CD4-positive, alpha-beta T cell (primary cell): ENCODE results near the gene ROR1. TPM values are rescaled to one million over a fixed set of nuclear protein-coding genes. Genes with fewer than 3 reads are reported as not detected.

Source experiments
- ATAC-seq: fragments of 200-7000 bp; cut with Tn5 transposase; one replicate; pipeline ENCODE4 v1.10.0; 2022; ENCODE audit warnings: mild to moderate bottlenecking; ENCODE audit not compliant: poor library complexity
- CTCF ChIA-PET: fragments of 350-600 bp; sonication (Branson Sonifier 250); formaldehyde crosslinking; loops from one replicate; lab custom pipeline; 2021; ENCODE audit warnings: antibody characterized with exemption, inconsistent platforms; lab: Charles Lee
- POLR2A ChIA-PET: fragments of 350-600 bp; sonication (Branson Sonifier 250); formaldehyde crosslinking; loops from one replicate; lab custom pipeline; 2021; ENCODE audit warnings: antibody characterized with exemption, inconsistent platforms; lab: Charles Lee
- DNase-seq, 14 experiments: peaks; one replicate each; pipeline ENCODE4 v3.0.0-alpha.2; 2013 to 2020; ENCODE audit warnings: mixed read lengths in 2 of 14
- H3K27ac ChIP-seq, 2 donors: one replicate each; pipeline versions ENCODE4 v1.5.1 to v1.7.0; 2013; ENCODE audit warnings: low read length in 2 of 2, low read depth in 1 of 2, mild to moderate bottlenecking in 1 of 2
- H3K27me3 ChIP-seq, 2 experiments: 1 replicate in 1 of 2; 2 replicates in 1 of 2; pipeline versions ENCODE4 v1.6.1 to v1.7.0; 2013; ENCODE audit warnings: low read length in 2 of 2, control low read depth in 1 of 2, mild to moderate bottlenecking in 1 of 2, moderate library complexity in 1 of 2; ENCODE audit not compliant: insufficient read depth in 2 of 2, control insufficient read depth in 1 of 2
- H3K36me3 ChIP-seq: one replicate; pipeline ENCODE4 v1.6.1; 2013; ENCODE audit warnings: low read length, control low read depth; ENCODE audit not compliant: insufficient read depth
- H3K4me1 ChIP-seq: one replicate; pipeline ENCODE4 v1.6.1; 2013; ENCODE audit warnings: low read length, control low read depth; ENCODE audit not compliant: insufficient read depth
- H3K4me3 ChIP-seq: one replicate; pipeline ENCODE4 v1.5.1; 2013; ENCODE audit warnings: mild to moderate bottlenecking, low read length, moderate library complexity
- H3K9me3 ChIP-seq, 2 experiments: 1 replicate in 1 of 2; 2 replicates in 1 of 2; pipeline versions ENCODE4 v1.6.1 to v1.7.0; 2013; ENCODE audit warnings: low read length in 2 of 2, mild to moderate bottlenecking in 2 of 2, control low read depth in 1 of 2, moderate library complexity in 1 of 2; ENCODE audit not compliant: control insufficient read depth in 1 of 2, insufficient read depth in 1 of 2
- H3K27ac Mint-ChIP-seq: one replicate; pipeline ENCODE4 v1.8.0; 2020; ENCODE audit warnings: mixed read lengths
- H3K27me3 Mint-ChIP-seq: one replicate; pipeline ENCODE4 v1.8.0; 2021; ENCODE audit warnings: mixed read lengths
- H3K36me3 Mint-ChIP-seq: one replicate; pipeline ENCODE4 v1.8.0; 2021; ENCODE audit warnings: low read depth, mixed read lengths
- H3K4me1 Mint-ChIP-seq: one replicate; pipeline ENCODE4 v1.8.0; 2021; ENCODE audit warnings: low read depth, mixed read lengths
- H3K4me3 Mint-ChIP-seq: one replicate; pipeline ENCODE4 v1.8.0; 2020; ENCODE audit warnings: mild to moderate bottlenecking, mixed read lengths
- H3K9me3 Mint-ChIP-seq: one replicate; pipeline ENCODE4 v1.8.0; 2020; ENCODE audit warnings: mixed read lengths
- CTCF ChIP-seq: fragments of 200-600 bp; IDR thresholded peaks from one replicate; pipeline ENCODE4 v1.8.0; 2022; ENCODE audit warnings: antibody characterized with exemption, mild to moderate bottlenecking
- intact Hi-C, 2 experiments: fragments of 100-400 bp; cut with DNase I in 1 of 2; cut with micrococcal nuclease in 1 of 2; formaldehyde crosslinking; loops; one replicate each; pipeline versions ENCODE4 v1.15.1 to v1.9.0; 2023 to 2025; cut with DNase I, micrococcal nuclease
- total RNA-seq, 174 experiments: library from RNA in 2 of 174; stranded (reverse) in 2 of 174; gene quantifications; one replicate each; pipeline ENCODE4 v1.2.3 and lab custom pipeline; 2021 to 2026

Gene ROR1
- total RNA-seq, 2 experiments from 2014 or later = not detected

GRCh38 chr1:63732666-63733065 lies 41.2 kb upstream of the ROR1 start:
- Histone ChIP-seq H3K4me3 (no peak overlapping the region), H3K9me3 (peaks cover 0 to 8% of the 10 kb centered on the region in 2 experiments), H3K36me3 (no peaks in the 10 kb centered on the region), H3K27ac (no peak overlapping the region), H3K4me1 (no peaks in the 10 kb centered on the region), H3K27me3 (no peaks in the 10 kb centered on the region)
- CTCF ChIA-PET = no interaction called here
- no peak for TF ChIP-seq CTCF
- no peak for ATAC-seq
- peaks cover 3% of the 10 kb centered on the region for H3K9me3 Mint-ChIP-seq
- no peak overlapping the region for H3K27ac Mint-ChIP-seq
- no peak for DNase-seq
- no peaks in the 10 kb centered on the region for H3K4me1 Mint-ChIP-seq
- intact Hi-C loops = no loop called here
- no peak overlapping the region for H3K4me3 Mint-ChIP-seq
- H3K36me3 Mint-ChIP-seq = no peaks in the 10 kb centered on the region
- POLR2A ChIA-PET = no interaction called here
- H3K27me3 Mint-ChIP-seq = peaks cover 10% of the 10 kb centered on the region

- ATAC-seq (no peak), DNase-seq (no peak)
- intact Hi-C loops = no loop called here
- Histone ChIP-seq H3K27ac (no peak overlapping the region), H3K4me3 (no peak overlapping the region), H3K36me3 (no peaks in the 10 kb centered on the region), H3K27me3 (peaks cover 0 to 2% of the 10 kb centered on the region in 2 experiments), H3K4me1 (no peaks in the 10 kb centered on the region), H3K9me3 (peaks cover 0 to 8% of the 10 kb centered on the region in 2 experiments)
- no peak overlapping the region for H3K27ac Mint-ChIP-seq
- H3K9me3 Mint-ChIP-seq = peaks cover 3% of the 10 kb centered on the region
- ChIA-PET POLR2A (no interaction called here), CTCF (no interaction called here)
- H3K27me3 Mint-ChIP-seq = peaks cover 25% of the 10 kb centered on the region
- no peaks in the 10 kb centered on the region for H3K4me1 Mint-ChIP-seq
- TF ChIP-seq CTCF = no peak
- H3K36me3 Mint-ChIP-seq = no peaks in the 10 kb centered on the region
- H3K4me3 Mint-ChIP-seq = no peak overlapping the region
These were observed 35.0 kb upstream of the ROR1 start for GRCh38 chr1:63738772-63739171.

DNA sequence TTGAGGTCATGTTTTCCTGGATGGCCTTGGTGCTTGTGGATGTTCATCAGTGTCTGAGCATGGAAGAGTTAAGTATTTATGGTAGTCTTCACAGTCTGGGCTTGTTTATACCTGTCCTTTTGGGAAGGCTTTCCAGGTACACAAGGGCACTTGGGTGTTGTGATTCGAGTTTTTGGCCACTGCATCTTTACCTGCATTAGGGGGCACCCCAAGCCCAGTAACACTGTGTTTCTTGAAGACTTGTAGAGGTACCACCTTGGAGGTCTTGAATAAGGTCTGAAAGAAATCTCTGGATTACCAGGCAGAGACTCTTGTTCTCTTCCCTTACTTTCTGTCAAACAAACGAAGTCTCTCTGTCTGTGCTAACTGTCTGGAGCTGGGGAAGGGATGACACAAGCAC lies 34.4 kb upstream of the ROR1 start:
- Mint-ChIP-seq H3K27me3 (peaks cover 29% of the 10 kb centered on the region), H3K9me3 (peaks cover 3% of the 10 kb centered on the region), H3K27ac (no peak overlapping the region), H3K4me1 (no peaks in the 10 kb centered on the region), H3K4me3 (no peak overlapping the region), H3K36me3 (no peaks in the 10 kb centered on the region)
- no peak for TF ChIP-seq CTCF
- peaks cover 0 to 8% of the 10 kb centered on the region in 2 experiments for H3K9me3 ChIP-seq
- intact Hi-C loops = no loop called here
- no peak overlapping the region for H3K4me3 ChIP-seq
- H3K4me1 ChIP-seq = no peaks in the 10 kb centered on the region
- POLR2A ChIA-PET = no interaction called here
- H3K27me3 ChIP-seq = peaks cover 0 to 2% of the 10 kb centered on the region in 2 experiments
- no peak overlapping the region for H3K27ac ChIP-seq
- DNase-seq = no peak
- CTCF ChIA-PET = no interaction called here
- H3K36me3 ChIP-seq = no peaks in the 10 kb centered on the region
- ATAC-seq = no peak
